ENCODE measurements around the gene NKG7. TPM values are rescaled to one million over a fixed set of nuclear protein-coding genes. Genes with fewer than 3 reads are reported as not detected.
A peak's percentile ranks its signal among the peaks of the same experiment; 100 is the strongest.

Gene NKG7
- total RNA-seq, 4 donors from 2014 or later = 1.2 to 1.8 TPM; not detected in 2

DNA sequence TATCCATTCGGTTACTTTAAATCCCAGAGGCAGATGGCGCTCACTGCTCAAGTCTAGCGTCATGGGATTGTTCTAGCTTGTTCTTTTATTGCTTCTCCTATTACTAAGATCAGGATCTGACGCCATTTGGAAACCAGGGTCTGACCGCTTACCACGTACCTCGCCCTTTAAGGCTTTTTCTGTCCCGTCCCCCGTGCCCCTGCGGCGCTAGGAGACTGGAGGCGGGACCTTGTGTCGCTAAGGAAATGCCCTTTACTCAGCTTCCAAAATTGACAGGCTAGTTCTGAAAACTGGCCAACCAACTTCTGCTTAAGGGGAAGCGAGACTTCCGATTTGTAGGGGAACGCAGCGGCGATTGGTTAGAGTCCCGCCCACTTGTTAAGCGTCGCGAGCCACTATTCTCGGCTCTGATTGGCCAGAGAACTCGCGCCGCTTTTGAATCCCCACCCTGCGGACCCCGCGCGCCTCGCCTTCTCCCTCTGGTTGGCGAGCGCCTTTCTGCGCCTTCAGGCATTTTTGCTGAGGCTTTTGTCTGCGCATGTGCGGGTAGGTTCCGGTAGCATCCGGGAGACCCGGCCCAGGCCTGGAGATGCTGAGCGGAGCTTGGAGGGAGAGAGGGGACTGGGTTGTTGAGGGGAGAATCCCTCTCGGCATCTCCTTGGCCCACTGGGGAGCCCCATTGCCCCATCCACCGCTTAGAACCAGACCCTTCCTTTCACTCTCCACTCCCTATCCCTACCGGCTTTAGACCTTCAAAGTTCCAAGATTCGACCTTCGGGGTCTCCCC is 21.8 kb upstream of the NKG7 start:
- DNase-seq = peak; percentile 86 to 97 (median 91)
- Histone ChIP-seq H3K36me3 (no peaks in the 10 kb centered on the region), H3K4me3 (peak overlapping the region; percentile 28 to 49 (median 46))

GRCh38 chr19:51392701-51393100 is 20.2 kb upstream of the NKG7 start:
- H3K36me3 ChIP-seq = no peaks in the 10 kb centered on the region
- H3K4me1 ChIP-seq = peaks cover 0 to 11% (median 6%) of the 10 kb centered on the region in 4 donors
- no peak for DNase-seq
- H3K27ac ChIP-seq = no peak overlapping the region
- TF ChIP-seq POLR2A (IDR thresholded peaks at IDR 0.05) = no peak
- TF ChIP-seq, protein P1, sequence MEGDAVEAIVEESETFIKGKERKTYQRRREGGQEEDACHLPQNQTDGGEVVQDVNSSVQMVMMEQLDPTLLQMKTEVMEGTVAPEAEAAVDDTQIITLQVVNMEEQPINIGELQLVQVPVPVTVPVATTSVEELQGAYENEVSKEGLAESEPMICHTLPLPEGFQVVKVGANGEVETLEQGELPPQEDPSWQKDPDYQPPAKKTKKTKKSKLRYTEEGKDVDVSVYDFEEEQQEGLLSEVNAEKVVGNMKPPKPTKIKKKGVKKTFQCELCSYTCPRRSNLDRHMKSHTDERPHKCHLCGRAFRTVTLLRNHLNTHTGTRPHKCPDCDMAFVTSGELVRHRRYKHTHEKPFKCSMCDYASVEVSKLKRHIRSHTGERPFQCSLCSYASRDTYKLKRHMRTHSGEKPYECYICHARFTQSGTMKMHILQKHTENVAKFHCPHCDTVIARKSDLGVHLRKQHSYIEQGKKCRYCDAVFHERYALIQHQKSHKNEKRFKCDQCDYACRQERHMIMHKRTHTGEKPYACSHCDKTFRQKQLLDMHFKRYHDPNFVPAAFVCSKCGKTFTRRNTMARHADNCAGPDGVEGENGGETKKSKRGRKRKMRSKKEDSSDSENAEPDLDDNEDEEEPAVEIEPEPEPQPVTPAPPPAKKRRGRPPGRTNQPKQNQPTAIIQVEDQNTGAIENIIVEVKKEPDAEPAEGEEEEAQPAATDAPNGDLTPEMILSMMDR (IDR thresholded peaks at IDR 0.05) = no peak
- H3K4me3 ChIP-seq = no peak overlapping the region
- H3K27me3 ChIP-seq = no peaks in the 10 kb centered on the region
- H3K9me3 ChIP-seq = no peaks in the 10 kb centered on the region

More for the DNA sequence above, 21.8 kb upstream of the NKG7 start:
- Histone ChIP-seq H3K4me1 (peaks cover 0 to 11% (median 6%) of the 10 kb centered on the region in 4 donors), H3K27ac (peak overlapping the region; percentile 60 to 72 (median 66)), H3K27me3 (no peaks in the 10 kb centered on the region), H3K9me3 (no peaks in the 10 kb centered on the region)
- no peak for TF ChIP-seq POLR2A (IDR thresholded peaks at IDR 0.05)
- TF ChIP-seq, protein P1 (IDR thresholded peaks at IDR 0.05) = peak in 2 of 6 experiments; percentile 9 to 34

DNA sequence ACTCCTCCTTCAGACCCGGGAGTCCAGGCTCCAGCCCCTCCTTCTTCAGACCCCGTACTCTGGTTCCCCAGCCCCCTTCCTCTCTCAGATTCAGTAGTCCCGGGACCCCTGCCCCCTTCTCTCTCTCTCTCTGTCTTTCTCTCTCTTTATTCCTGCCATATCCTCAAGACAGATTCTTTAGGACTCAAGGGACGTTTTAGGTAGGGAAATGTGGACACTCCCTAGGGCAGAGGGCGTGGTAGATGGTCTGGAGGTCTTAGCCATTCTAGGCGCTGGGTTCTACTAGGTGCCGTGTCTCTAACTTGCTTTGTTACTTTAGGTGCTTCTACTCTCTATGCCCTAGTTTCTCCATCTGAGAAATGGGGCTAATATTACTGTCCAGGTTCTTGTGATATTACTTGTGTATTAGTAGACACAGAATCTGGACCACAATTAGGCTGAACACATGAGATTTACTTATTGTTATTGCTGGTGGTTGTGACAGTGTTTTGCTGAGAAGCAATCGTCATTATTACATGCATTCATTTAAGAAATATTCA is 18.7 kb upstream of the NKG7 start:
- Histone ChIP-seq H3K27me3 (no peaks in the 10 kb centered on the region), H3K27ac (no peak overlapping the region), H3K4me3 (no peak overlapping the region), H3K36me3 (no peaks in the 10 kb centered on the region), H3K4me1 (peaks cover 0 to 11% (median 6%) of the 10 kb centered on the region in 4 donors), H3K9me3 (no peaks in the 10 kb centered on the region)
- no peak for DNase-seq
- TF ChIP-seq, protein P1 (IDR thresholded peaks at IDR 0.05) = no peak
- no peak for TF ChIP-seq POLR2A (IDR thresholded peaks at IDR 0.05)

DNA sequence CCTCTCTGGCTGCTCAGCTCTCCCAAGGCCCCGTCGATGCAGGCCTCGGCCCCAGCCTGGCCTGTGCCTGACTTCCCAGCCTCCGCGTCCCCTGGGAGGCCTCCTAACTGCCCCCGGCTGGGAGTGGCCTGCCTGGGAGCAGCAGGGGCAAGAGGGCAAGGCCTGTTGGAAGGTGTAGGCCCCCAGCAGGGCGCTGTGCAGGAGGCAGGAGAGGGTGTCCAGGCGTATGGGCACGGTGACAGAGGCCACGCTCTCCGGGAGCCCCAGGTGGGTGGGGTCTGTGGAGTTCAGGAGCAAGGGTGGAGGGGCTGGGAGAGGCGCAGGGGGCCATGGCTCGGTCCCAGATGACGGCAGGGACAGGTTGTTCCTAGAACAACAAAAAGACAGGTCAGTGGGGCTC is 16.7 kb upstream of the NKG7 start:
- Histone ChIP-seq H3K4me1 (peaks cover 0 to 4% (median 0%) of the 10 kb centered on the region in 4 donors), H3K27me3 (no peaks in the 10 kb centered on the region), H3K9me3 (no peaks in the 10 kb centered on the region), H3K36me3 (no peaks in the 10 kb centered on the region), H3K27ac (no peak overlapping the region), H3K4me3 (no peak overlapping the region)
- no peak for TF ChIP-seq POLR2A (IDR thresholded peaks at IDR 0.05)
- TF ChIP-seq, protein P1 (IDR thresholded peaks at IDR 0.05) = no peak
- no peak for DNase-seq

GRCh38 chr19:51387924-51388389 is 15.5 kb upstream of the NKG7 start, which contains the start of gene LIM2:
TSS of gene LIM2 (minus strand) at chr19:51387974. CDS start at chr19:51387443, 531 bp downstream.
- TF ChIP-seq, protein P1 (IDR thresholded peaks at IDR 0.05) = no peak
- TF ChIP-seq POLR2A (IDR thresholded peaks at IDR 0.05) = no peak
- DNase-seq = no peak

More at GRCh38 chr19:51387924-51388389, 15.5 kb upstream of the NKG7 start, which contains the start of gene LIM2:
- no peaks in the 10 kb centered on the region for H3K9me3 ChIP-seq
- H3K4me3 ChIP-seq = no peak within 1 kb of the TSS
- no peaks in the 10 kb centered on the region for H3K4me1 ChIP-seq
- no peaks in the 10 kb centered on the region for H3K27me3 ChIP-seq
- no peak within 1 kb of the TSS for H3K27ac ChIP-seq
- H3K36me3 ChIP-seq = no peaks in the 10 kb centered on the region
